22Rv1 (cell line): ENCODE results near the gene ZFHX3.

ENCODE experiments used
- CTCF ChIP-seq: fragments of 450-650 bp; IDR thresholded peaks from 2 replicates; pipeline ENCODE4 v1.5.1; 2017; ENCODE audit warnings: mild to moderate bottlenecking
- ZFX ChIP-seq: fragments of 450-650 bp; IDR thresholded peaks from 2 replicates; pipeline ENCODE4 v1.6.1; 2017; ENCODE audit warnings: antibody characterized with exemption, borderline replicate concordance

GRCh38 chr16:72924927-72925630, 122.8 kb downstream of the ZFHX3 start:
- no peak for TF ChIP-seq CTCF
- no peak for TF ChIP-seq ZFX
